IMR-90 (cell line): ENCODE data around the gene PTCH1. TPM values are rescaled to one million over a fixed set of nuclear protein-coding genes. Genes with fewer than 3 reads are reported as not detected.

Source experiments
- ATAC-seq: fragments of 200-7000 bp; cut with Tn5 transposase; 2 replicates; pipeline ENCODE4 v1.9.1; 2020; ENCODE audit warnings: low read depth, mild to moderate bottlenecking, moderate library complexity
- BruUV-seq: library from RNA; stranded (reverse); fragments of 400-500 nt; replicated peaks from 2 replicates; lab custom pipeline; 2021; lab: Mats Ljungman, UMichigan
- CTCF ChIA-PET: fragments of 300-600 bp; formaldehyde crosslinking; extraction: SDS; loops from one replicate; lab custom pipeline; 2021; ENCODE audit warnings: antibody characterized with exemption; lab: Yijun Ruan, JAX
- POLR2A ChIA-PET: fragments of 300-600 bp; sonication (Branson Sonifier 250); formaldehyde crosslinking; loops from one replicate; lab custom pipeline; 2022; ENCODE audit warnings: antibody characterized with exemption; ENCODE audit not compliant: unreplicated experiment; lab: Charles Lee
- DNase-seq: peaks from one replicate; pipeline ENCODE4 v3.0.0; 2013
- H2AFZ ChIP-seq: replicated peaks from 2 replicates; pipeline ENCODE3; 2013; ENCODE audit warnings: low read length, mild to moderate bottlenecking; ENCODE audit not compliant: poor library complexity
- H2AK5ac ChIP-seq: 2 replicates; pipeline ENCODE4 v1.6.1; 2013; ENCODE audit warnings: low read depth, low read length, inconsistent platforms
- H2AK9ac ChIP-seq: replicated peaks from 2 replicates; pipeline ENCODE3; 2013; ENCODE audit warnings: mild to moderate bottlenecking, low read depth, low read length, moderate library complexity; ENCODE audit not compliant: poor library complexity
- H2BK120ac ChIP-seq: 2 replicates; pipeline ENCODE4 v1.6.1; 2013; ENCODE audit warnings: low read depth, low read length, inconsistent platforms
- H2BK15ac ChIP-seq: 3 replicates; pipeline ENCODE4 v1.6.1; 2013; ENCODE audit warnings: low read depth, low read length, inconsistent platforms
- H2BK20ac ChIP-seq: 2 replicates; pipeline ENCODE4 v1.6.1; 2013; ENCODE audit warnings: low read depth, mild to moderate bottlenecking, inconsistent platforms, low read length, moderate library complexity
- H2BK5ac ChIP-seq: 2 replicates; pipeline ENCODE4 v1.6.1; 2013; ENCODE audit warnings: mild to moderate bottlenecking, low read depth, low read length, inconsistent platforms; ENCODE audit not compliant: poor library complexity, severe bottlenecking
- H3K14ac ChIP-seq: replicated peaks from 2 replicates; pipeline ENCODE4 v1.6.1; 2013; ENCODE audit warnings: low read depth, low read length, inconsistent platforms
- H3K18ac ChIP-seq: 2 replicates; pipeline ENCODE4 v1.6.1; 2013; ENCODE audit warnings: low read depth, low read length, control low read depth
- H3K23ac ChIP-seq: 2 replicates; pipeline ENCODE4 v1.6.1; 2013; ENCODE audit warnings: low read depth, low read length, inconsistent platforms
- H3K27ac ChIP-seq: 2 replicates; pipeline ENCODE4 v1.5.1; 2013; ENCODE audit warnings: mild to moderate bottlenecking, control low read depth, low read length; ENCODE audit not compliant: insufficient read depth
- H3K27me3 ChIP-seq: 2 replicates; pipeline ENCODE4 v1.6.1; 2013; ENCODE audit warnings: low read length; ENCODE audit not compliant: control insufficient read depth, insufficient read depth
- H3K36me3 ChIP-seq: 2 replicates; pipeline ENCODE4 v1.6.1; 2013; ENCODE audit warnings: low read length, mixed read lengths; ENCODE audit not compliant: control insufficient read depth, insufficient read depth
- H3K4ac ChIP-seq: 2 replicates; pipeline ENCODE4 v1.6.1; 2013; ENCODE audit warnings: low read depth, low read length, inconsistent platforms
- H3K4me1 ChIP-seq: 2 replicates; pipeline ENCODE4 v1.6.1; 2013; ENCODE audit warnings: low read length, mixed read lengths; ENCODE audit not compliant: control insufficient read depth, insufficient read depth
- H3K4me2 ChIP-seq: 2 replicates; pipeline ENCODE4 v1.6.1; 2013; ENCODE audit warnings: low read depth, mild to moderate bottlenecking, control low read depth, low read length, moderate library complexity
- H3K4me3 ChIP-seq: 2 replicates; pipeline ENCODE4 v1.5.1; 2013; ENCODE audit warnings: low read depth, mild to moderate bottlenecking, control low read depth, low read length, moderate library complexity; ENCODE audit not compliant: insufficient read depth
- H3K56ac ChIP-seq: 2 replicates; pipeline ENCODE4 v1.6.1; 2013; ENCODE audit warnings: low read length, inconsistent platforms; ENCODE audit not compliant: insufficient read depth; ENCODE audit errors: extremely low read depth
- H3K79me1 ChIP-seq, 2 experiments: 2 replicates each; pipeline ENCODE4 v1.6.1; 2013; ENCODE audit warnings: low read length in 2 of 2, inconsistent platforms in 1 of 2, low read depth in 1 of 2
- H3K9ac ChIP-seq: 2 replicates; pipeline ENCODE4 v1.6.1; 2013; ENCODE audit warnings: low read depth, low read length, control low read depth
- H3K9me1 ChIP-seq: 2 replicates; pipeline ENCODE4 v1.6.1; 2013; ENCODE audit warnings: low read length, inconsistent platforms; ENCODE audit not compliant: insufficient read depth
- H3K9me3 ChIP-seq: 2 replicates; pipeline ENCODE4 v1.6.1; 2013; ENCODE audit warnings: low read length; ENCODE audit not compliant: control insufficient read depth, insufficient read depth
- H4K20me1 ChIP-seq: 2 replicates; pipeline ENCODE4 v1.6.1; 2013; ENCODE audit warnings: low read length, inconsistent platforms; ENCODE audit not compliant: insufficient read depth
- H4K5ac ChIP-seq: 2 replicates; pipeline ENCODE4 v1.6.1; 2013; ENCODE audit warnings: mild to moderate bottlenecking, low read depth, low read length, control low read depth
- H4K8ac ChIP-seq, 2 experiments: 2 replicates each; pipeline ENCODE4 v1.6.1; 2013; ENCODE audit warnings: low read depth in 2 of 2, low read length in 2 of 2, control low read depth in 1 of 2, inconsistent platforms in 1 of 2
- H4K91ac ChIP-seq: 2 replicates; pipeline ENCODE4 v1.6.1; 2013; ENCODE audit warnings: low read depth, low read length, inconsistent platforms; ENCODE audit not compliant: insufficient read depth
- BHLHE40 ChIP-seq: fragments of 150-350 bp; IDR thresholded peaks from 2 replicates; pipeline ENCODE4 v1.6.1; 2016; ENCODE audit warnings: mild to moderate bottlenecking, low read depth, low read length
- CEBPB ChIP-seq: IDR thresholded peaks from 2 replicates; pipeline ENCODE4 v1.6.1; 2012; ENCODE audit warnings: low read depth, low read length, improper control_type of control experiment
- FOS ChIP-seq: fragments of 150-350 bp; IDR thresholded peaks from 2 replicates; pipeline ENCODE4 v1.6.1; 2016; ENCODE audit warnings: low read depth, low read length
- MAFK ChIP-seq: IDR thresholded peaks from 2 replicates; pipeline ENCODE4 v1.6.1; 2012; ENCODE audit warnings: low read depth, low read length, improper control_type of control experiment
- POLR2A ChIP-seq: IDR thresholded peaks from 2 replicates; pipeline ENCODE4 v1.6.1; 2012; ENCODE audit warnings: mild to moderate bottlenecking, low read depth, low read length
- RAD21 ChIP-seq: IDR thresholded peaks from 2 replicates; pipeline ENCODE4 v1.6.1; 2012; ENCODE audit warnings: low read length, improper control_type of control experiment
- RCOR1 ChIP-seq: IDR thresholded peaks from 2 replicates; pipeline ENCODE4 v1.6.1; 2012; ENCODE audit warnings: mild to moderate bottlenecking, low read length, improper control_type of control experiment; ENCODE audit not compliant: insufficient replicate concordance
- RFX5 ChIP-seq: IDR thresholded peaks from 2 replicates; pipeline ENCODE4 v1.8.0; 2012; ENCODE audit warnings: low read depth, mild to moderate bottlenecking, low read length, moderate library complexity
- USF2 ChIP-seq: fragments of 150-350 bp; IDR thresholded peaks from 2 replicates; pipeline ENCODE4 v1.6.1; 2017; ENCODE audit warnings: mild to moderate bottlenecking, antibody characterized with exemption, low read length, low read depth
- WGBS, 2 experiments: methylation state at CpG; one replicate each; pipeline versions ENCODE4 v1.1.5 to v1.1.7; 2013; ENCODE audit warnings: missing lambda C conversion rate in 2 of 2; ENCODE audit not compliant: insufficient read length in 1 of 2; ENCODE audit errors: extremely low coverage in 2 of 2; 5-methylcytosine and 5-hydroxymethylcytosine counted together
- dilution Hi-C: fragments of 300-500 bp; cut with HindIII; formaldehyde crosslinking; loops from one replicate; pipeline ENCODE4 v1.14.3; 2018; ENCODE audit warnings: low sequenced_read_pairs; ENCODE audit not compliant: unreplicated experiment
- in situ Hi-C: fragments of 300-500 bp; cut with MboI; formaldehyde crosslinking; loops from 3 replicates; pipeline ENCODE4 v1.14.3; 2019; ENCODE audit warnings: low sequenced_read_pairs, inconsistent platforms, mixed read lengths
- intact Hi-C: fragments of 100-400 bp; cut with micrococcal nuclease; formaldehyde crosslinking; loops from 2 replicates; pipeline ENCODE4 v1.10.0; 2022
- polyA plus RNA-seq, 3 experiments: library from polyadenylated mRNA; depleted of rRNA; stranded (reverse); fragments of >200 nt; gene quantifications; 2 replicates each; pipeline ENCODE4 v1.2.3, GENCODE V29; 2012; ENCODE audit warnings: low replicate concordance in 1 of 3
- total RNA-seq: library from RNA; depleted of rRNA; stranded (reverse); fragments of >200 nt; gene quantifications from 2 replicates; pipeline ENCODE4 v1.2.3, GENCODE V29; 2012
- TF ChIP-seq, protein P1 (sequence below): conservative IDR thresholded peaks from 2 replicates; pipeline ENCODE4 v1.5.1; 2012; ENCODE audit warnings: mild to moderate bottlenecking, low read depth, low read length, improper control_type of control experiment

Gene PTCH1
- total and polyA plus RNA-seq, 2 of the 4 experiments (the other 2 are of a cell fraction): 4.1 to 5.0 TPM

GRCh38 chr9:95557142-95557541 is 40.4 kb upstream of the PTCH1 start:
- dilution Hi-C loops (no loop called here), in situ Hi-C loops (no loop called here), intact Hi-C loops (no loop called here)
- WGBS, 2 experiments: 86% methylated on average over 5 of the region's 11 CpGs; no CpG with 5 or more reads in 1 of the 2 experiments
- Histone ChIP-seq H3K9me3 (peaks cover 3% of the 10 kb centered on the region; the same call in 1 of the 2 replicates), H3K27me3 (peaks cover 28% of the 10 kb centered on the region), H4K91ac (no peak overlapping the region), H3K14ac (no peak overlapping the region), H4K5ac (no peak overlapping the region), H4K8ac (no peak overlapping the region), H2BK15ac (no peak overlapping the region), H3K23ac (no peak overlapping the region; the same call in 1 of the 2 replicates), H3K9me1 (peaks cover 5% of the 10 kb centered on the region), H3K79me1 (no peaks in the 10 kb centered on the region), H3K4me2 (no peak overlapping the region), H2AFZ (no peak overlapping the region), H3K18ac (no peak overlapping the region), H2AK5ac (no peak overlapping the region), H2BK120ac (no peak overlapping the region), H2AK9ac (peak overlapping the region; percentile 19), H3K4ac (no peak overlapping the region), H3K4me1 (no peaks in the 10 kb centered on the region), H3K27ac (no peak overlapping the region), H3K9ac (no peak overlapping the region), H2BK5ac (no peak overlapping the region), H3K36me3 (no peaks in the 10 kb centered on the region), H3K56ac (no peak overlapping the region), H2BK20ac (no peak overlapping the region), H4K20me1 (no peaks in the 10 kb centered on the region), H3K4me3 (no peak overlapping the region)
- no peak for TF ChIP-seq RCOR1
- TF ChIP-seq MAFK: no peak
- TF ChIP-seq CEBPB: no peak
- no peak for TF ChIP-seq FOS
- no peak for TF ChIP-seq USF2
- TF ChIP-seq BHLHE40: no peak
- TF ChIP-seq RFX5: no peak
- no peak for TF ChIP-seq RAD21
- TF ChIP-seq, protein P1, sequence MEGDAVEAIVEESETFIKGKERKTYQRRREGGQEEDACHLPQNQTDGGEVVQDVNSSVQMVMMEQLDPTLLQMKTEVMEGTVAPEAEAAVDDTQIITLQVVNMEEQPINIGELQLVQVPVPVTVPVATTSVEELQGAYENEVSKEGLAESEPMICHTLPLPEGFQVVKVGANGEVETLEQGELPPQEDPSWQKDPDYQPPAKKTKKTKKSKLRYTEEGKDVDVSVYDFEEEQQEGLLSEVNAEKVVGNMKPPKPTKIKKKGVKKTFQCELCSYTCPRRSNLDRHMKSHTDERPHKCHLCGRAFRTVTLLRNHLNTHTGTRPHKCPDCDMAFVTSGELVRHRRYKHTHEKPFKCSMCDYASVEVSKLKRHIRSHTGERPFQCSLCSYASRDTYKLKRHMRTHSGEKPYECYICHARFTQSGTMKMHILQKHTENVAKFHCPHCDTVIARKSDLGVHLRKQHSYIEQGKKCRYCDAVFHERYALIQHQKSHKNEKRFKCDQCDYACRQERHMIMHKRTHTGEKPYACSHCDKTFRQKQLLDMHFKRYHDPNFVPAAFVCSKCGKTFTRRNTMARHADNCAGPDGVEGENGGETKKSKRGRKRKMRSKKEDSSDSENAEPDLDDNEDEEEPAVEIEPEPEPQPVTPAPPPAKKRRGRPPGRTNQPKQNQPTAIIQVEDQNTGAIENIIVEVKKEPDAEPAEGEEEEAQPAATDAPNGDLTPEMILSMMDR: no peak
- TF ChIP-seq POLR2A: no peak
- ChIA-PET CTCF (no interaction called here), POLR2A (no interaction called here)
- ATAC-seq (no peak), DNase-seq (no peak)
- no TSS peak for BruUV-seq
